Umbilical cord (tissue), 2 donors: ENCODE results near the gene TBL1X. TPM values are rescaled to one million over a fixed set of nuclear protein-coding genes. Genes with fewer than 3 reads are reported as not detected.
A peak's percentile ranks its signal among the peaks of the same experiment; 100 is the strongest.

Experiments used
- DNase-seq: peaks from one replicate; pipeline ENCODE4 v3.0.0-alpha.2; 2015; ENCODE audit warnings: low spot score
- total RNA-seq: library from RNA; depleted of rRNA; stranded (reverse); fragments of >200 nt; gene quantifications from one replicate; pipeline ENCODE4 v1.2.3, GENCODE V29; 2014; ENCODE audit warnings: low replicate concordance; ENCODE audit not compliant: insufficient read depth

Gene TBL1X
- total RNA-seq, 1 donor from 2014 or later = 15.4 TPM

DNA sequence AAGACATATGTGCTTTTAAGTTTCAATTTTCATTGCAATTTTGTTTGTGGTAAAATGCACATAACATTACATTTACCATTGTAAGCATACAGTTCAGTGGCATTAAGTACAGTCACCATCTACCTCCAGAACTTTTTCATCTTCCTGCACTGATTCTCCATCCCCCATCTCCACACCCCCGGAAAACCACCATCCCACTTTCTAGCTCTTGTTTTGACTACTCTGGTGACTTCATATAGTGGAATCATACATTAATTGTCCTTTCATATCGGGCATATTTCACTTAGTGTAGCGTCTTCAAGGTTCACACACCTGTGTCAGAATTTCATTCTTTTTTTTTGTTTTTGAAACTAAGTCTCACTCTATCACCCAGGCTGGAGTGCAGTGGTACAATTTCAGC lies 157.3 kb downstream of the TBL1X start:
- DNase-seq = no peak

DNA sequence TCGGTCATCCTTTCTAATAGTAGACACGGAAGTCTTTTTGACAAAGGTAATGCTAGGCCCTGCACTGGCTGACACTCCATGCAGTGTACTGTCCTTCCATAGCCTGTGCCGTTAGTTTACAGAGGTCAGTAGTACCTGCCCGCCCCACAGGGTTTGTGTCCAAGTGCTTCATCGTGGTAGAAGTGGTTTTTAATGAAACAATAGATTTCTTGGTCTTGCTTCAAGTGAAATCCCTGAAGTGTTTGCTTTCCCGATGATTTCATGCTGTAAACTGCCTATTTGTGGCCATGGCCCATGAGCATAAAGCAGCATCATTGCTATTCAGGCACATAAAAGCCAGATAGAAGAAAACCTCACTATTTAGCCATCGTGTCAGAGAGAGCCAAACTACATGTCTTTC lies 161.5 kb downstream of the TBL1X start:
- no peak for DNase-seq

DNA sequence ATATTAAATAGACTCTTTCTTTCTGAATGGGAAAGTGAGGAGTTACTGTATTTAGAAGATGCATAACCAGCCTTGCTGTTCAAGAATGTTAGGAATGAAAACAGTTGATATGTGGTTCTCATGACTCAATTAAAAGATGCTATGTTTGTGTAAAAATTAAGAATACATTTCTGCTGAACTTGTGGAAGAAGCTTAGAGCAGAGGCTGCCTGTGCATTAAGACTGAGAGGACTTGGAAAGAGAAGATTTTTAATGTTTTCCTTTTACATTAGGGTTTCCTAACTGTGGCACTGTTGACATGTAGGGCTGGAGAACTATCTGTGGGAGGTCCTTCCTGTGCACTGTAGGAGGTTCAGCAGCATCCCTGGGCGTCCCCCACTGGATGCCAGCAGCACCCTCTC lies 163.1 kb downstream of the TBL1X start:
- no peak for DNase-seq

- DNase-seq = no peak
Measured at GRCh38 chrX:9628779-9629493, 164.1 kb downstream of the TBL1X start.

DNA sequence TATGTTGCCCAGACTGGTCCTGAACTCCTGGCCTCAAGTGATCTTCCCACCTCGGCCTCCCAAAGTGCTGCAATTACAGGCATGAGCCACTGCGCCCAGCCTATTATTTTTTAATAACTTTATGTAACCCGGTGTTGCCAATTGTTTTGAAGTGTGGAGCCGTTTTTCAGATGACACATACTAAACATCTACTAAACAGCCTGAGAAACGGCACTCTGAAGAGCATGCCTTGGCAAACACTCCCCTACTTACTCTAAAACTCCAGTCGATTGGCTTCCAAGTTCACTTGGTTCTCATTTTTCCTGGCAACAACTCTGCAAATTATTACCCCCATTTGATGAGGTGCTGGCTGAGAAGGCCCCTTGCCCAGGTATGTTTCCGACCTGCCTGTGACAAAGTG lies 169.7 kb downstream of the TBL1X start:
- DNase-seq = no peak

GRCh38 chrX:9635368-9635767 lies 170.5 kb downstream of the TBL1X start:
- DNase-seq = no peak

DNA sequence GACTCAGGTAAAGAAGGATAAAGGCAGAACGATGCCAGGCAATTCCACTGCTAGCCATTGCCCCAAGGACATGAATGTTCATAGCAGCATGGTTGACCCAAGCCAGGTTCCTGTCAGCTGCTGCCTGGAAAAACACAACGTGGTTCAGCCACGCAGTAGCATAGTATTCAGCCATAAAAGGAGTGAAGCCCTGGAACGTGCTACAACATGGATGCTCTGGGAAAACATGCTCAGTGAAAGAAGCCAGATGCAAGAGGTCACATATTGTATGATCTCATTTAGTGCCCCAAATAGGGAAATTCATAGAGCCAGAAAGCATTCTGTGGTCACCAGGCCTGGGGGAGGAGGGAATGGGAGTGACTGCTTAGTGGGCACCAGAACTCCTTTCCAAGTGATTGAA lies 170.9 kb downstream of the TBL1X start:
- DNase-seq = peak; percentile 5

GRCh38 chrX:9638871-9639270 lies 174.0 kb downstream of the TBL1X start:
- no peak for DNase-seq

GRCh38 chrX:9642270-9642995 lies 177.6 kb downstream of the TBL1X start:
- DNase-seq = peak; percentile 8

GRCh38 chrX:9643807-9644206 lies 178.9 kb downstream of the TBL1X start:
- DNase-seq = no peak

GRCh38 chrX:9644335-9644734 lies 179.5 kb downstream of the TBL1X start:
- DNase-seq = no peak

GRCh38 chrX:9646471-9647224 lies 181.8 kb downstream of the TBL1X start:
- DNase-seq = peak; percentile 7

- no peak for DNase-seq
Measured at GRCh38 chrX:9647431-9647830, 182.6 kb downstream of the TBL1X start.

- DNase-seq = no peak
Measured at GRCh38 chrX:9650091-9650490, 185.2 kb downstream of the TBL1X start.

DNA sequence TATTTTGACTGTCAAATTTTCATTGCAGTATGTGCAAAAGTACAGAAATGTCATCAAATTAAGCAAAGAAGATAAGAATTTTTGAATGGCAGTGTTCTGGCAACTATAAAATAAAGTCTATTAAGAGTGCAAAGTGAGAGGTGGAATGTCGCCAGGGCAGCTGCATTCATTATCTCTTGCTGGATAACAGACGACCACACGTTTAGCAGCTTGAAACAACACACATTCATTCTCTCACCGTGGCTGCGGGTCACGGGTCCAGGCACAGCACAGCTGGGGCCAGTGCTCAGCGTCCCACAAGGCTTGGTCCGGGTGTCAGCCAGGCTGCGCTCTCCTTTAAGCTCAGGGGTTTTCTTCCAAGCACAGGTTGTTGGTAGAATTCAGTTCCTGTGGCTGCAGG lies 186.9 kb downstream of the TBL1X start:
- DNase-seq = no peak

GRCh38 chrX:9654929-9655328 lies 190.1 kb downstream of the TBL1X start:
- no peak for DNase-seq

DNA sequence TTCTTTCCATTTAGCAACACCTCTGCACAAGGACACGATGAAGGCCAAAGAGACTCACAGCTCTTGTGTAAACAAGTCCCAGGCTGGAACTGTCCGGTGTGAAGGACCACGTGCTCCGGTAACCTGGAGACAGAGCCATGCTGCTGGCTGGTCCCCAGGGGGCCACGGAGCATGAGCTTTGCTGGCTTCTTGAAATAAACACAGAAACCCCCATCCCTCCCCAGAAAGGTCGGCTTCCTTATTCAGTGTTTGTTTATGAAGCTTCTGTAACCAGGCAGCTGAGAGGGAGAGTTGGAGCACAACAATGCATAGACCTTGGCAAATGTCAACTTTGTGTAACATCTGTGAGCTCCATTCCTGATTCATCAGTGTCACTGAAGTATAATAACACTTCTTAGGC lies 191.4 kb downstream of the TBL1X start:
- DNase-seq = no peak

- no peak for DNase-seq
Measured at GRCh38 chrX:9656871-9657270, 192.0 kb downstream of the TBL1X start.

- no peak for DNase-seq
Measured at GRCh38 chrX:9657590-9658256, 192.9 kb downstream of the TBL1X start.

- no peak for DNase-seq
Measured at GRCh38 chrX:9658409-9658808, 193.6 kb downstream of the TBL1X start.

DNA sequence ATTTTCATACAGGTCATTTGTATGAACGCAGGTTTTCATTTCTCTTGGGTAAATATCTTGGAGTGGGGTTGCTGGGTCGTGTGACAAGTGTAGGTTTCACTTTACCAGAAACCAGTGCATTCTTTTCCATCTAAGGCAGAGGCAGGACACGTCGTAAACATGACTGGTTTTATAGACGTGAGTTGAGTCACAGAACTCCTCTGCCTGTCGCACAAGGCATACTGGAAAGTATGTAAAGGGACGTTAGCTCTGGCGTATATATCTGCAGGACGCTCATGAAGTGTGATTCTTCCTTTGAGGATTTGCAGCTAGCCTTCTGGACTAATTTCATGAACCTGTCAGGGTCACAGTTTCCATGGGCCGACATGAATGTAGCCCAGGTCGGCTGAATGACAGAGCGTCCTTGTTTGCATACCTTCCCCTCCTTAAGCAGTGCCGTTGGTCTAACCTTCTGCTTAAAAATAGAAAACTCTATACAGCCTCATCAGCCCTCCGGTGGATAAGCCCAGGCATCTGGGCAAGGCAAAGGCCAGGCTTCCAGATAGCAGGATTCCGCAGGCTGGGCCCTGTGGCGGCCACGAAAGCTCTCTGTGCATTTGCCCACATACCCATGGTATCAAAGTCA lies 194.8 kb downstream of the TBL1X start:
- peak; percentile 5 for DNase-seq

GRCh38 chrX:9662148-9662547 lies 197.3 kb downstream of the TBL1X start:
- no peak for DNase-seq
